ENCODE data around the gene ANAPC16.
"Not testable (repeated sequence)": the region's sequence is repeated elsewhere in the genome, so short reads cannot be mapped to it uniquely, and the experiment has no call there.

ANAPC16 gene

GRCh38 chr10:72265990-72266865 lies 50.4 kb downstream of the ANAPC16 start:
- DNase-seq, result no peak

DNA sequence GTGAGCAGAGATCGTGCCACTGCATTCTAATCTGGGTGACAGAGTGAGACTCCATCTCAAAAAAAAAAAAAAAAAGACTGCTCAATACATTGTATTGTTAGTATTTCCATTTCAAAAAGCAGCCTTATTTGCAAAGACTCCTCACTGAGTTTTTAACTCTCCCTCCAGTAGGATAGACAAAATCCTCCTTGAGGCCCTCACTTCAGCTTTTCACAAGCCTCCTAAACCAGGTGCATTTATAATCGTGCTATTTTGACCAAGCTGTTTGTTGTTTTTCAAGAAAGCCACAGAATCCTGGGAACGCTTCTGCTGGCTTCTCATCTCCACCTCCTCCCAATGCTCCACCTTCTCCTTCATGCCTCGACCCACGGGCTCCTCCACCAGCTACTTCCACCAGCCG lies 51.6 kb downstream of the ANAPC16 start:
- no peak for DNase-seq

GRCh38 chr10:72267819-72268399 lies 52.1 kb downstream of the ANAPC16 start:
- DNase-seq, result no peak

DNA sequence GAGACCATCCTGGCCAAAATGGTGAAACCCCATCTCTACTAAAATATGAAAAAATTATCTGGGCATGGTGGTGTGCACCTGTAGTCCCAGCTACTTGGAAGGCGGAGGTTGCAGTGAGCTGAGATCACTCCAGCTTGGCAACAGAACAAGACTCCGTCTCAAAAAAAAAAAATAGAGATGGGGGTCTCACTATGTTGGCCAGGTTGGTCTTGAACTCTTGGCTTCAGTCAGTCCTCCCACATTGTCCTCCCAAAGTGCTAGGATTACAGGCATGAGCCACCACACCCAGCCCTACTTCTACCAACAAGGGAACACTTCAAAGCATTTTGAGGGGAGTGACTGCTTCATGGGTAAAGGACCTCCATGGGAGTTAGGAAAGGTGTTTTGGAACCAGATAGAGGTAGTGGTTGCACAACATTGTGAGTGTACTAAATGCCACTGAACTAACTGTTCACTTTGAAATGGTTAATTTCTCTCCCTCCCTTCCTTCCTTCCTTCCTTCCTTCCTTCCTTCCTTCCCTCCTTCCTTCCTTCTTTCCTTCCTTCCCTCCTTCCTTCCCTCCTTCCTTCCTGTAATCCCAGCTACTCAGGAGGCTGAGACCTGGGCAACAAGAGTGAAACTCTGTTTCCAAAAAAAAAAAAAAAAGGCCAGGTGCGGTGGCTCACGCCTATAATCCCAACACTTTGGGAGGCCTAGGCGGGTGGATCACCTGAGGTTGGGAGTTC lies 52.8 kb downstream of the ANAPC16 start:
- DNase-seq, result not testable (repeated sequence)

DNA sequence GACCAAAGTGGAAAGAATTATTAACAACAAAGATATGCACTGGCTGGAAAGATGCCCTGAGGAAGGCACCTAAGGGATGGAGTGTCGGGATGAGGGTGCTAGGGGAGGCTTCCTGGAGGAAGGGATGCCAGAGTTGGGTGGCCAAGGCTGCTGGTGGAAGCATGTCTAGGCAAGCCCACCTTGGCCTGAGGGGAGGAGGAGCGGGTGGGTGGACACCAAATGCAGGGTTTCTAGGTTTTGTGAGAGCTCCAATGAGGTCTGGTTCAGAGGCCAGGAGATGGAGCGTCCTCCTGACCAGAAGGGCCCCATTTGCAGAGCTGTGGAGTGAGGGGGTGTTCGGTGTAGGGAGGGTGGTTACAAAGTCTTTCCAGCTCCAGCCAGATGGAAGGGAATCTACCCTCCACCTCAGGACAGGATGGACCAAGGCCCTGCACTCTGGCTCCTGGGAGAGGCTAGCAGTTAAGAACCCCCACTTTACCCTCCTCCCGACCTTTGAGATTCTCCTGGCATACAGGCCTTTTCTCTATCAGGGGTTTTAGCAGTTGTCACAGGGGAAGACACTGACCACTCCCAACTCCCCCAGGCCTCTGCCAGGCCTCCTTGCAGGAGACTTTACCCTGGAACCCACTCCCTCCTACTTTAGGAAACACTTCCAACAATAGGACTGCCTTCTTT lies 54.9 kb downstream of the ANAPC16 start:
- no peak for DNase-seq

GRCh38 chr10:72272689-72273409 lies 57.0 kb downstream of the ANAPC16 start:
- peak; percentile 71 for DNase-seq

GRCh38 chr10:72273410-72274212 lies 57.8 kb downstream of the ANAPC16 start, which contains the start of gene DDIT4:
Gene DDIT4 (plus strand): TSS chr10:72273924. CDS start chr10:72274217, 293 bp downstream.
- peak; percentile 96 for DNase-seq

DNA sequence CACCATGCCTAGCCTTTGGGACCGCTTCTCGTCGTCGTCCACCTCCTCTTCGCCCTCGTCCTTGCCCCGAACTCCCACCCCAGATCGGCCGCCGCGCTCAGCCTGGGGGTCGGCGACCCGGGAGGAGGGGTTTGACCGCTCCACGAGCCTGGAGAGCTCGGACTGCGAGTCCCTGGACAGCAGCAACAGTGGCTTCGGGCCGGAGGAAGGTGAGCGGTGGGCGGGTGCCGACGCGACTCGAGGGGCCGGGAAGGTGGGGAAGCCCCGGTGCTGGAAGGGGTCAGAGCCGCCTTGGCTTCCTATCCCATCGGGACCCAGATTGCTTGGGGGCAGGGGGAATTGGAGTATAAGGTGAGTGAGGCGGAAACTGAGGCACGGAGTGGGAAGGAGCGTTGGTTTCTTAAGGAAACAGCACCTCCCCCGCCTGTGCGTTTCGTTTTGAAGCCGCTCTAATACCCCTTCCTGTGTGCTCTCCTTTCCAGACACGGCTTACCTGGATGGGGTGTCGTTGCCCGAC lies 58.5 kb downstream of the ANAPC16 start:
- DNase-seq, result no peak

- DNase-seq, result no peak
Observed at GRCh38 chr10:72274730-72275350, 59.0 kb downstream of the ANAPC16 start.

- DNase-seq, result no peak
Observed at GRCh38 chr10:72275351-72276012, 59.7 kb downstream of the ANAPC16 start.

DNA sequence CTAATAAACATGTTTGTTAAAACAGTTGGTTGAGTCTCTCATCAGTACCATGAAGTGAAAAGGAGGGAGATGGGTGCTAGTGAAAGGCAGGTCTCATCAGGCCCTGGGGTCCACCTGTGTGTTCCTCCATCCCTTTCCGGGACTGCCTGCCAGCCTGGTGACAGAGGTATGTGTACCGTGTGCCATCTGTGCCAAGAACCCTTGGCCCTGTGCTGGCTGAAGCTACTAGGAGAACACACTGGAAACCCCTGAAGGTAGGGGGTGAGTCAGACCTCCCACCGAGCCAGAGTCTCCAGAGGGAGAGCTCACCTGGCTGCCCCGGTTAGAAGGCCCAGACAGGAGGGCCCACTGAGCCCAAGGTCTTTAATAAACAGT lies 60.2 kb downstream of the ANAPC16 start:
- no peak for DNase-seq

- no peak for DNase-seq
Observed at GRCh38 chr10:72276421-72277339, 60.9 kb downstream of the ANAPC16 start.

GRCh38 chr10:72277340-72277995 lies 61.7 kb downstream of the ANAPC16 start:
- no peak for DNase-seq

DNA sequence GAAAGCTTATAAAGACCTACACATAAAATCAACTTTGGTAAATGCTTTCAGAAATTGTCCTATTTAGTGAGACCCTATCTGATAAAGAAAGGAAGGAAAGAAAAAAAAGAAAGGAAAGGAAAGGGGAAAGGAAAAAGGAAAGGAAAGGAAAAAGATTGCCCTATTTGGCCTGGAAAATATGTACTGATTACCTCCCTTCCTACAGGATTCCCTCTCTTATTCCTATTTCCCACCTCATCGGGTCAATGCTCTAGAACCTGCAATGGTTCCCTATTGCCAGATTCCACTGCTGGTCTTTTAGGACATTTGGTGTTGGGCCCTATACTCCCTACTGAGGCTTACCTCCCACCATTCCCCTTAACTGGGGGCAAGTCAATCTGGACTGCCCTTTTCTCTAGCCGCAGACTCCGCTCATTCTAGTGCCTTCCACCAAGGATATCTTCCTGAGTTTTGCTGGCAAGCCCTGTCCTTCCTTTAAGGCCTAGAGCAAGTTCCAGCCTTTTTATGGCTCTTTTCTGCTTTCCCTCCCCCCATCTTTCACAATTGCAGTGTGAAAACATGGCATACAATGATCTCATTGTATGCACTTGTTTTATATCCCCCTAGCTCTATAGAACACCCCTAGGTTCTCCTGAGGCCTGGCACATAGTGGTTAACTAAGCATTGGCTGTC lies 62.3 kb downstream of the ANAPC16 start:
- no peak for DNase-seq

- DNase-seq, result no peak
Observed at GRCh38 chr10:72278668-72279393, 63.0 kb downstream of the ANAPC16 start.

- not testable (repeated sequence) for DNase-seq
Observed at GRCh38 chr10:72279587-72279986, 63.8 kb downstream of the ANAPC16 start.

DNA sequence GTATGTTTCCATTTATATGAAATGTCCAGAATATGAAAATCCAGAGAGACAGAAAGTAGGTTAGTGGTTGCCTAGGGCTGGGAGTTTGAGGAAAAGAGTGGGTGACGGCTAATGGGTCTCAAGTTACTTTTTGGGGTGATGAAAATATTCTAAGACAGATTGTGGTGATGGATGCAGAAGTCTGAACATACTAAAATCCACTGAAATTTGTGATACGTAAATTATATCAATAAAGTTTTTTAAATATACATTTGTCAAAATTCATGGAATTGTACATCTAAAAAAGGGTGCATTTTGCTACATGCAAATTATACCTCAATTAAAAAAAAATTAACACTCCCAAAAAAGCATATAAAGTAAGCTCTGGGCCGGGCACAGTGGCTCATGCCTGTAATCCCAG lies 67.3 kb downstream of the ANAPC16 start:
- no peak for DNase-seq

Data from GOT3 (cell line).